Retinal pigment epithelial cell (primary cell): ENCODE measurements around the gene S1PR4.
"Not testable (repeated sequence)": the region's sequence is repeated elsewhere in the genome, so short reads cannot be mapped to it uniquely, and the experiment has no call there.

ENCODE experiments used
- DNase-seq: peaks from one replicate; pipeline ENCODE4 v3.0.0-alpha.2; 2010; ENCODE audit warnings: low read depth
- H3K4me3 ChIP-seq: 2 replicates; pipeline ENCODE4 v1.5.1; 2011; ENCODE audit warnings: mild to moderate bottlenecking, low read length, control low read depth, moderate library complexity
- CTCF ChIP-seq: conservative IDR thresholded peaks from 2 replicates; pipeline ENCODE4 v1.5.1; 2011; ENCODE audit warnings: low read depth, low read length, control low read depth, inconsistent platforms

The S1PR4 gene

GRCh38 chr19:3208317-3209207 is 30.0 kb downstream of the S1PR4 start:
- no peak for DNase-seq
- no peak for TF ChIP-seq CTCF
- H3K4me3 ChIP-seq, result no peak overlapping the region

- no peak for DNase-seq
- TF ChIP-seq CTCF, result peak; percentile 84
- H3K4me3 ChIP-seq, result no peak overlapping the region
Measured at GRCh38 chr19:3210347-3211017, 31.9 kb downstream of the S1PR4 start.

GRCh38 chr19:3211191-3211590 is 32.6 kb downstream of the S1PR4 start:
- no peak for TF ChIP-seq CTCF
- DNase-seq, result no peak
- no peak overlapping the region for H3K4me3 ChIP-seq

GRCh38 chr19:3213159-3213558 is 34.6 kb downstream of the S1PR4 start:
- no peak for TF ChIP-seq CTCF
- no peak overlapping the region for H3K4me3 ChIP-seq
- no peak for DNase-seq

- TF ChIP-seq CTCF, result no peak
- no peak overlapping the region for H3K4me3 ChIP-seq
- no peak for DNase-seq
Measured at GRCh38 chr19:3216874-3217273, 38.3 kb downstream of the S1PR4 start.

- no peak overlapping the region for H3K4me3 ChIP-seq
- no peak for DNase-seq
- TF ChIP-seq CTCF, result no peak
Measured at GRCh38 chr19:3220576-3220975, 42.0 kb downstream of the S1PR4 start.

GRCh38 chr19:3221576-3221975 is 43.0 kb downstream of the S1PR4 start:
- not testable (repeated sequence) for H3K4me3 ChIP-seq, DNase-seq
